Fibroblast of the aortic adventitia (primary cell): ENCODE measurements around the gene OCEL1. TPM values are rescaled to one million over a fixed set of nuclear protein-coding genes. Genes with fewer than 3 reads are reported as not detected.

Experiments
- DNase-seq: peaks from one replicate; pipeline ENCODE4 v3.0.0-alpha.2; 2010; ENCODE audit warnings: low read depth
- H3K4me3 ChIP-seq: 2 replicates; pipeline ENCODE4 v1.5.1; 2011; ENCODE audit warnings: low read depth, mild to moderate bottlenecking, control low read depth, low read length, moderate library complexity
- CTCF ChIP-seq: IDR thresholded peaks from 2 replicates; pipeline ENCODE4 v1.5.1; 2011; ENCODE audit warnings: mild to moderate bottlenecking, low read length, control low read depth, inconsistent platforms; ENCODE audit not compliant: insufficient read depth
- total RNA-seq: library from RNA; depleted of rRNA; stranded (reverse); fragments of >200 nt; gene quantifications from 2 replicates; pipeline ENCODE4 v1.2.3, GENCODE V29; 2012; ENCODE audit warnings: low replicate concordance

OCEL1 gene
- total RNA-seq, 1 donor = 3.9 TPM

GRCh38 chr19:17244618-17245534, 18.9 kb downstream of the OCEL1 start:
- no peak for TF ChIP-seq CTCF
- no peak for DNase-seq
- H3K4me3 ChIP-seq = peak overlapping the region; percentile 90

- H3K4me3 ChIP-seq = peak within 1 kb of the TSS; percentile 90
- no peak for TF ChIP-seq CTCF
- DNase-seq = no peak
Observed at GRCh38 chr19:17245535-17245984, 19.5 kb downstream of the OCEL1 start, which contains the start of gene NR2F6. NR2F6 (minus strand) TSS chr19:17245919; CDS start chr19:17245220, 699 bp downstream.

GRCh38 chr19:17246681-17247425, 20.8 kb downstream of the OCEL1 start:
- DNase-seq = peak; percentile 35
- H3K4me3 ChIP-seq = no peak overlapping the region
- TF ChIP-seq CTCF = no peak

GRCh38 chr19:17248011-17248776, 22.2 kb downstream of the OCEL1 start:
- no peak for TF ChIP-seq CTCF
- no peak for DNase-seq
- H3K4me3 ChIP-seq = no peak overlapping the region

GRCh38 chr19:17249887-17250548, 24.0 kb downstream of the OCEL1 start:
- no peak for DNase-seq
- no peak overlapping the region for H3K4me3 ChIP-seq
- TF ChIP-seq CTCF = no peak

GRCh38 chr19:17254636-17255035, 28.6 kb downstream of the OCEL1 start:
- no peak for DNase-seq
- H3K4me3 ChIP-seq = no peak overlapping the region
- TF ChIP-seq CTCF = no peak
